ENCODE data around the gene ASIC4.

Gene ASIC4

GRCh38 chr2:219570924-219571310 lies 56.6 kb downstream of the ASIC4 start:
- DNase-seq = no peak

- DNase-seq = no peak
Measured at GRCh38 chr2:219571311-219572236, 57.3 kb downstream of the ASIC4 start, which contains the start of gene OBSL1. Gene OBSL1, minus strand, starts transcription at chr2:219571539. Its CDS starts 307 bp downstream, at chr2:219571232.

GRCh38 chr2:219572237-219573001 lies 58.1 kb downstream of the ASIC4 start, which contains the start of gene INHA:
Gene INHA, plus strand, starts transcription at chr2:219572310. Its CDS starts 65 bp downstream, at chr2:219572375.
- no peak for DNase-seq

GRCh38 chr2:219573166-219573565 lies 58.9 kb downstream of the ASIC4 start:
- no peak for DNase-seq

- DNase-seq = no peak
Measured at GRCh38 chr2:219574484-219575311, 60.4 kb downstream of the ASIC4 start.

GRCh38 chr2:219575566-219576504 lies 61.6 kb downstream of the ASIC4 start:
- no peak for DNase-seq

- no peak for DNase-seq
Measured at GRCh38 chr2:219576505-219577388, 62.5 kb downstream of the ASIC4 start.

- no peak for DNase-seq
Measured at GRCh38 chr2:219578811-219579613, 64.7 kb downstream of the ASIC4 start.

GRCh38 chr2:219581346-219581745 lies 67.1 kb downstream of the ASIC4 start:
- no peak for DNase-seq
